BJ (cell line): ENCODE results near the gene C12orf56. TPM values are rescaled to one million over a fixed set of nuclear protein-coding genes. Genes with fewer than 3 reads are reported as not detected.
"Not testable (repeated sequence)": the region's sequence is repeated elsewhere in the genome, so short reads cannot be mapped to it uniquely, and the experiment has no call there.

Experiments
- CTCF ChIA-PET: fragments of 350-600 bp; formaldehyde crosslinking; extraction: SDS; loops from one replicate; lab custom pipeline; 2021; ENCODE audit warnings: antibody characterized with exemption, inconsistent platforms; lab: Yijun Ruan, JAX
- POLR2A ChIA-PET: fragments of 300-600 bp; sonication (Branson Sonifier 250); formaldehyde crosslinking; extraction: SDS; loops from one replicate; lab custom pipeline; 2021; ENCODE audit warnings: antibody characterized with exemption; lab: Charles Lee
- DNase-seq: peaks from one replicate; pipeline ENCODE4 v3.0.0-alpha.2; 2011; ENCODE audit warnings: low read depth
- H3K27me3 ChIP-seq: 2 replicates; pipeline ENCODE4 v1.6.0; 2011; ENCODE audit warnings: low read length; ENCODE audit not compliant: control insufficient read depth, insufficient read depth
- H3K36me3 ChIP-seq: 2 replicates; pipeline ENCODE4 v1.5.1; 2011; ENCODE audit warnings: low read length; ENCODE audit not compliant: control insufficient read depth, insufficient read depth
- H3K4me3 ChIP-seq: 2 replicates; pipeline ENCODE4 v1.5.1; 2011; ENCODE audit warnings: low read depth, mild to moderate bottlenecking, control low read depth, low read length
- polyA plus RNA-seq: library from polyadenylated mRNA; depleted of rRNA; stranded (reverse); fragments of >200 nt; gene quantifications from 2 replicates; pipeline ENCODE4 v1.2.3, GENCODE V29; 2011
- TF ChIP-seq, protein P1 (sequence below): IDR thresholded peaks from 2 replicates; pipeline ENCODE4 v1.5.1; 2011; ENCODE audit warnings: low read depth, mild to moderate bottlenecking, control low read depth, inconsistent platforms, low read length, moderate library complexity; ENCODE audit not compliant: insufficient read depth

The C12orf56 gene
- polyA plus RNA-seq, 1 experiment, result not detected

DNA sequence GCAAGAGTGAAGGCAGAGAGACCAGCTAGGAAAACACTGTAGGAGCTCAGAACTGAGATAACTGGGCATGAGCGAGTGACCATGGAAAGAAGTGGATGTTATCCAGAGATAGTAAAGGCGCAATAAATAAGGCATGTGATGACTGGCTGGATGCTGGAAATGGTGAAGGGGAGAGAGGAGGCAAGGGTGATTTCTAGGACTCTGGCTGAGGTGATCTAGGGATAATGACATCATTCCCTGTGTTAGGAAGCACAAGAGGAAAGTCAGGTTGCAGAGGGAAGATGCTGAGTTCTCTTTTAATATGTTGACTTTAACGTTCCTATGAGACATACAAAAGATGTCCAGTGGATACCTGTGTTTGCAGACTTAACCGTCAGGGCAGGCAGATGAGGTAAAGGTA, 78.7 kb downstream of the C12orf56 start:
- Histone ChIP-seq H3K27me3 (no peaks in the 10 kb centered on the region), H3K36me3 (no peaks in the 10 kb centered on the region), H3K4me3 (no peak overlapping the region)
- POLR2A ChIA-PET, result no interaction called here
- TF ChIP-seq, protein P1, sequence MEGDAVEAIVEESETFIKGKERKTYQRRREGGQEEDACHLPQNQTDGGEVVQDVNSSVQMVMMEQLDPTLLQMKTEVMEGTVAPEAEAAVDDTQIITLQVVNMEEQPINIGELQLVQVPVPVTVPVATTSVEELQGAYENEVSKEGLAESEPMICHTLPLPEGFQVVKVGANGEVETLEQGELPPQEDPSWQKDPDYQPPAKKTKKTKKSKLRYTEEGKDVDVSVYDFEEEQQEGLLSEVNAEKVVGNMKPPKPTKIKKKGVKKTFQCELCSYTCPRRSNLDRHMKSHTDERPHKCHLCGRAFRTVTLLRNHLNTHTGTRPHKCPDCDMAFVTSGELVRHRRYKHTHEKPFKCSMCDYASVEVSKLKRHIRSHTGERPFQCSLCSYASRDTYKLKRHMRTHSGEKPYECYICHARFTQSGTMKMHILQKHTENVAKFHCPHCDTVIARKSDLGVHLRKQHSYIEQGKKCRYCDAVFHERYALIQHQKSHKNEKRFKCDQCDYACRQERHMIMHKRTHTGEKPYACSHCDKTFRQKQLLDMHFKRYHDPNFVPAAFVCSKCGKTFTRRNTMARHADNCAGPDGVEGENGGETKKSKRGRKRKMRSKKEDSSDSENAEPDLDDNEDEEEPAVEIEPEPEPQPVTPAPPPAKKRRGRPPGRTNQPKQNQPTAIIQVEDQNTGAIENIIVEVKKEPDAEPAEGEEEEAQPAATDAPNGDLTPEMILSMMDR, result no peak
- DNase-seq, result no peak
- CTCF ChIA-PET, result no interaction called here

GRCh38 chr12:64304571-64304970, 86.0 kb downstream of the C12orf56 start:
- DNase-seq, result no peak
- no peak overlapping the region for H3K4me3 ChIP-seq
- TF ChIP-seq, protein P1, result no peak
- H3K27me3 ChIP-seq, result no peaks in the 10 kb centered on the region
- H3K36me3 ChIP-seq, result no peaks in the 10 kb centered on the region
- POLR2A ChIA-PET, result no interaction called here
- CTCF ChIA-PET, result interaction anchor here (1.2 kb wide), 1 partner anchor 12 kb away, joined by 5 read pairs; no protein-coding TSS in a partner anchor

DNA sequence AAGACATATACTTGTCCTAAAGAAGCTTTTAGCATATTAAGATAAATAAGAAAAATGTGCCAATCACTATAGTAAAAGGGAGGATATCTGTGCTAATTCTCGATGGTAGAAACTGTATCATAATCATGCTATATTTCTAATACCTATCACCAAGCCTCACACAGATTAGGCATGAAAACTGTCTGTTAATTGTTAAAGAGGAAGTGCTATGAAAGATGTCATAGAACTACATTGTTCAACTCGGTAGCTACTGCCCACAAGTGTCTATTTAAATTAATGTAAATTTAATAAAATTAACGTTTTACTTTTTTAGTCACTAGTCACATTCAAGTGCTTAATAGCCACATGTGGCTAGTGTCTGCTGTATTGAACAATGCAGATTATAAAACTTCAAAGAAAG, 90.9 kb downstream of the C12orf56 start:
- H3K4me3 ChIP-seq, result no peak overlapping the region
- H3K36me3 ChIP-seq, result no peaks in the 10 kb centered on the region
- TF ChIP-seq, protein P1, result no peak
- ChIA-PET POLR2A (no interaction called here), CTCF (no interaction called here)
- DNase-seq, result no peak
- no peaks in the 10 kb centered on the region for H3K27me3 ChIP-seq

DNA sequence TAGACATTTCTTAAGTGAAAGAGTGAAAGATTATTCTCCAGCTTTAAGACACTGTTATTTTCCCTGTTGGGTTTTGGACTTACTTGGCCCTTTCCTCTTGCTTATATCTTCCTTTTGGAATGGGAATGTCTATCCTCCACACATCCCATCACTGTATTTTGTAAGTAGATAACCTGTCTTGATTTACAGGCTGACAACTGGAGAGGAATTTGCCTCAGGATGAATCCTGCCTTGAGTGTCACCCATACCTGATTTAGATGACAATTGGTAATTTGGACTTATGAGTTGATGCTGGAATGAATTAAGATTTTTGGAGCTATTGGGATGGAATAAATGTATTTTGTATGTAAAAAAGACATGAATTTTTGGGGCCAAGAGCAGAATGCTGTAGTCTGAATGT, 94.3 kb downstream of the C12orf56 start:
- Histone ChIP-seq H3K36me3 (no peaks in the 10 kb centered on the region), H3K27me3 (no peaks in the 10 kb centered on the region), H3K4me3 (no peak overlapping the region)
- POLR2A ChIA-PET, result no interaction called here
- TF ChIP-seq, protein P1, result no peak
- no peak for DNase-seq
- CTCF ChIA-PET, result no interaction called here

DNA sequence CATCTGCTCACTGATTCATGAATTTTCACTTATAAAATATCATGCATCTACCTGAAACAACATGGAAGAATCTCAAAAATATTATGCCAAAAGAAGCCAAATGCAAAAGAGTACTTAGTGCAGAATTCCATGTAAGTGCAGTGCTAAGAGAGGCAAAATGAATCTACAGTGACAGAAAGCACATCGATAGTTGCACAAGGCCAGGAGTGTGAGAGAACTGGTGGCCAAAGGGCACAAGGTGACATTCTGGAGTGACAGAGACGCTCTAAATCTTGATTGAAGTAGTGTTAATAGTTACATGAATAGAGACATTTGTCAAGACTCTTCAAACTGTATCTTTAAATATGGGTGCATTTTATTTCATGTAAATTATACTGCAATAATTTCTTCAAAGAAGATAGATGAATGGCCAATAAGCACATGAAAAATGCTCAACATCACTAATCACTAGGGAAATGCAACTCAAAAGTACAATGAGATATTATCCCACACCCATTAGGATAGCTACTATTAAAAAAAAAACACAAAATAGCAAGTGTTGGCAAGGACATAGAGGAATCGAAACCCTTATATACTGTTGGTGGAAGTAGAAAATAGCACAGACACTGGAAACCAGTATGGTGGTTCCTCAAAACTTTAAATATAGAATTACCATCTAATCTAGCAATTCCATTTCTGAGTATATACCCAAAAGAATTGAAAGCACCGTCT, 96.7 kb downstream of the C12orf56 start:
- ChIA-PET POLR2A (interaction anchor here (0.6 kb wide), 2 partner anchors 22 to 64 kb away, joined by 3 to 5 read pairs; no protein-coding TSS in a partner anchor), CTCF (no interaction called here)
- Histone ChIP-seq H3K27me3 (no peaks in the 10 kb centered on the region), H3K36me3 (no peaks in the 10 kb centered on the region), H3K4me3 (no peak overlapping the region)
- TF ChIP-seq, protein P1, result no peak
- DNase-seq, result no peak

DNA sequence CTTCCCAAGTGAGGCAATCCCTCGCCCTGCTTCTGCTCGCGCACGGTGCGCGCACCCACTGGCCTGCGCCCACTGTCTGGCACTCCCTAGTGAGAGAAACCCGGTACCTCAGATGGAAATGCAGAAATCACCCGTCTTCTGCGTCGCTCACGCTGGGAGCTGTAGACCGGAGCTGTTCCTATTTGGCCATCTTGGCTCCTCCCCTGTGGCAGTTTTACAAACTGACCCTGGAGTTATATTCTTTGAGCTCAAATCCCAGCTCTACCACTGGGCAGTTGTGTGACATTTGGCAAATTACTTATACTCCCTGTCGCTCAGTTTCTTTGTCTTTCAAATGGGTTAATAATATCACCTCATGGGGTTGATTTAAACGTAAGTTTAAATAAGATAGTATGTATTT, 97.4 kb downstream of the C12orf56 start:
- CTCF ChIA-PET, DNase-seq, H3K4me3 ChIP-seq, H3K27me3 ChIP-seq, H3K36me3 ChIP-seq: not testable (repeated sequence)
- POLR2A ChIA-PET, result interaction anchor here (0.6 kb wide), 1 partner anchor 64 kb away, joined by 5 read pairs; no protein-coding TSS in a partner anchor
